HG03469 (cell line): ENCODE measurements around the gene SUOX.
"Not testable (repeated sequence)": the region's sequence is repeated elsewhere in the genome, so short reads cannot be mapped to it uniquely, and the experiment has no call there.

Experiments
- ATAC-seq: cut with Tn5 transposase; IDR thresholded peaks from one replicate; pipeline ENCODE4 v1.9.1; 2021; ENCODE audit warnings: mild to moderate bottlenecking, moderate library complexity, moderate number of reproducible peaks; ENCODE audit not compliant: unreplicated experiment

SUOX gene

DNA sequence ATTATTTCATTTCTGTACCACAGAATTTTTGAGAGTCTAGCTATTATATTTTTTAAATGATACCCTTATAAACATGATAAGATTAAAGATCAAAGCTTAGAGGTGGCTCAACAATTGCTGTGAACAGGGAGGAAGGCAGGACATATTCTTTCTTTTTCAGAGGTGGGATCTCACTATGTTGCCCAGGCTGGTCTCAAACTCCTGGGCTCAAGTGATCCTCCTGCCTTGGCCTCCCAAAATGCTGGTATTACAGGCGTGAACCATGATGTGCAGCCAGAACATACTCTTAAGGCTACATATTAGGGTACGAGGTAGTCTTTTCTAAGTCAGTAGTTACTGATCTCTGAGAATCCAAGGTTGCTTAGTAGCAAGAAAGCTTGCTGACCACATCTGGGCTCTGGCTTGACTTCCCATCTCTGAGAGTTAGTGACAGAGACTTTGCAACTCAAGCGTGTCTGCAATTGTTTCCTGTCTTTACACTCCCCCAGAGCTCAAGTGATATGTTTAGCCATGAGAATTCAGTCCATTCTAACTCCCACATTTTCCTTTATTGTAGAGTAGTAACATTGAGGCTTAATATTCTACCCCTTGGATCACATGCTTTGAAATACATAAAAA lies 14.6 kb upstream of the SUOX start:
- ATAC-seq = peak; percentile 87

DNA sequence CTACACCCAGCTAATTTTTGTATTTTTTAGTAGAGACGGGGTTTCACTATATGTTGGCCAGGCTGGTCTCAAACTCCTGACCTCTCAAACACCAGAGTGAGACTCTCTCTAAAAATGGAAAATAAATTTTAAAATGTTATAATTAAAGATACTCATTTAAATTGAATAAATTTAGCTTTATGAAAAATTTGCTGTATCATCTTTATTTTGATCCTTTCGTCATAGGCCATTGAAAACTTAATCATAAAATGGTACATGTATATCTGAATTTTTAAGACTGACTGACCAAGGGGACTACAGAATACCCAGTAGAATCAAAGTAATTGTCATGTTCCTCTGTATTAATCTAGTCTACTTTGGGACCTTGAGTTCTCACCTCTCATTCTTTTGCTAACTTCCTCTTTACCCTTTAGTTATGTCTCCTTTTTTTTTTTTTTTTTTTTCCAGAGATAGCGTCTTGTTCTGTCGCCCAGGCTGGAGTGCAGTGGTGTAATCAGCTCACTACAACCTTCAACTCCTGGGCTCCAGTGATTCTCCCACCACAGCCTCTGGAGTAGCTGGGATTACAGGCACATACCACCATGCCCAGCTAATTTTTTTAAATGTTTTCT lies 13.7 kb upstream of the SUOX start:
- no peak for ATAC-seq

DNA sequence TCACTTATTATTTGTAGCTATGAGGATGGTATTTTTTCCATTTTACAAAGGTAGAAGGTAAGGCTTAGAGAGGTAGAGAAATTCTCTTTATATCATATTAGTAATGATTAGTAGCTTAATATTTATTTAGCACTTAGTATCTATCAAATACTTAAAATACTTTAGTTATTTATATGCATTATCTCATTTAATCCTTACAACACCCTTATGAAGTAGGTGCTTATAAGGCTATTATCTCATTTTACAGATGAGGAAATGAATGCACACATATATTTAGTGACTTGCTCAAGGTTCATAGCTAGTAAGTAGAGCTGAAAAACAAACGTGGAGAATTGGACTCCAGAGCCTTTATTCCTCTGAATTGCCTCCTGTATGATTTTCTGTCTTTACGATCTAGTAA lies 12.2 kb upstream of the SUOX start:
- no peak for ATAC-seq

DNA sequence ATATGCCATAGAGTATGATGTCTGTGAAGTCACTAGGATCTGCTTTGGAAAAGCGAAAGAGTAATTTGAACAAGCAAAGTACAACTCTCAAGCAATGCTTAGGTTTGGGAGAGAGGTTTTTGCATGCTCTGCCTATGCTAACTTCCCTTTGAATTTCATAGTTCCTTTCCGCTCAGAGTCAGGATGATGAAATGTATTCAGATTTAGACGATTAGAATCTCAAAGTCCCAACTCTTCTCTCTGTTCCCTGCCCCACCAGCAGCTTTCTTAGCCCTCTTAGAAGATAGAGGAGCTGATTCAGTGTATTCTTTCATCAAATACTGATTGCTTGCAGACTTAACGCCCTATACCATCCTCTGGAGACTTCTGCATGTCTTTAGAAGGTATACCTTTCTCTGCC lies 11.7 kb upstream of the SUOX start:
- ATAC-seq = no peak

DNA sequence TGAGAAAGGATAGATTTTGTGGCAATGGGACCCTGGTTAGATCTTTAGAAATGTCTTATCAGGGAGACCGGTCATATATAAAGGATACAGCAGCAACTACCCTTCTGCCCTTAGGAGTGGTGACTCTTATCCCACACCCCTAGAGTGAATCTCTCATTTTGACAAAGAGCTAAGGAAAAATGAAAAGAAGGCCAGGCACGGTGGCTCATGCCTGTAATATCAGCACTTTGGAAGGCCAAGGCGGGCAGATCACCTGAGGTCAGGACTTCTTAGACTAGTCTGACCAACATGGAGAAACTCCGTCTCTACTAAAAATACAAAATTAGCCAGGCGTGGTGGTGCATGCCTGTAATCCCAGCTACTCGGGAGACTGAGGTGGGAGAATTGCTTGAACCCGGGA lies 11.1 kb upstream of the SUOX start:
- not testable (repeated sequence) for ATAC-seq

DNA sequence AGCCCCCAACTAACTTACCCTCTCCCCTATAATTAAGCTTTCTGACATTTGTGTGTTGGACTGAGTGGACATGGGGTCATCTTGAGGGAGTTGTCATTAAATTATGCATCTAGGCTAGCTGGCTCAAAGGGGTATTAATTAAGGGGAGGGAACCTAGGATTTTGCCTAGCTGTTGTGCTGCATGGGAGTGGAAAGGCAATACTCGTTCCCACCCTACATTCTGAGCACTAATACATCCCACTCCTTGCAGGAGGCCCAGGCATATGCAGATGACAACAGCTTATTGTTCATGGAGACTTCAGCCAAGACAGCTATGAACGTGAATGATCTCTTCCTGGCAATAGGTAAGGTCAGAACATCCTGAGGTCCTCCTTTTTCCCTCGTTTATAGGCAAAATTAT lies 6.0 kb upstream of the SUOX start:
- ATAC-seq = no peak

DNA sequence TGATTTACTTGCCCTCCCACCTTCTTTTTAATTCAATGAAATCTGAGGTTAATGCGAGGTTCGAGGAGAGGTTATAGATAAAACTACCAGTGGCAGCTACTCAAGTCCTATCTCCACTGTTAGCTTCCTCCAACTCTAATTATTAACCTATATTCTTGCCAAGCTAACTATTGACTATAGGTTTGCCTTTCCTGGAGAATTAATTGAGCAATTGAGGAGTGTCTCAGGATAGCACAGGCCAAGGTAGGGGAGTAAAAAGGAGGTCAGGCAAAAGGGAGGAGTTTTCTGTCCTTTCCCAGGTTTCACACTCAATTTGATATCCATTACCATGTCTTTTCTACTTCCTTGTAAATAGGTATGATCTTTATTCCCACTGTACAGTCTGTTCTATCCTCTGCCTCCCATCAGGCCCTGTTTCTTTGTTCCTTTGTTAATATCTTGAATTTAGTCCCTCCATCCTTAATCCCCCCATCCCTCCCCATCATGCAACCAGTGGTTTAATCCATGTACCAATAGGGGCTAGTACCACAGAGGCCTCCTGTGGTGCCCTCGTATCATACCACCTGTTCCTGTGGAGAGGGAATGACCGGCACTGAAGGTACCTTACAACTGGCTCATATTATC lies 3.7 kb upstream of the SUOX start:
- ATAC-seq = no peak

DNA sequence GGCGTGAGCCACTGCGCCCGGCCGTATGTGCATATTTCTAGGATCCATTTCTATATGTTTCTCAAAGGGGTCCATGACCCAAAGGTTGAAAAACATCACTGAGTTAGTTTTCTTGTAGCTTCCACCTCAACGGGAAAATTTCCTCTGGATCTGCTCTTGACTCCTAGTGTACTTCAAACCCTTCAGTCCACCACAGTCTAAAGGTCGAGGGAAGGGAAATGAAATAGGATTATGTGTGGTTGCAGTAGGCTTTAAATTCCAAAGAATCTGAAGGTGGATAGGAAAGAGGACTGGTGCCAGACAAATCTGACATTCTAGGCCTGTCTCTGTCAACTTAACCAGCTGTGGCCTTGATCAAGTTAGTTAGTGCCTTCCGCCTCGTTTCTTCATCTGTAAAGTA lies 1.7 kb upstream of the SUOX start:
- ATAC-seq = no peak

DNA sequence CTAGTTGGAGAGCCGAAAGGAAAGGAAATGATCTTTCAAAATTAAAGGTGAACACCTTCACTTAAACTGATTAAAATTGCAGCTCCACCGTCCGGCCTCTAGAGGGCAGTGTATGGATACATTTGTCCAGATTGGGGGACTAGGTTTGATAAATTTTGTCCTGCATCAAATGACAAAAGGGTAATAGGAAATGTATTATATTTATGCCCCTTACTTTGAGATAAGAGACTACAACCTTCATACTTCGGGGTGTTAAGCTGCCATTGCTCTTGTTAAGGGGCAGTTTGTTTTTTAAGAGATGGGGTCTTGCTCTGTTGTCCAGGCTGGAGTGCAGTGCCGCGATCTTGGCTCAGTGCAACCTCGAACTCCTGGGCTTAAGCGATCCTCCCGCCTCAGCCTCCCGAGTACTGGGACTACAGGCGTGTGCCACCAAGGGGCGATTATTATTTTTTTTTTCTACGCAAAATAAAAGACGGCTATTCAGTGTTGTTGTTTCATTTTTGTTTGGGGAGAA lies 818 bp upstream of the SUOX start:
- ATAC-seq = no peak

DNA sequence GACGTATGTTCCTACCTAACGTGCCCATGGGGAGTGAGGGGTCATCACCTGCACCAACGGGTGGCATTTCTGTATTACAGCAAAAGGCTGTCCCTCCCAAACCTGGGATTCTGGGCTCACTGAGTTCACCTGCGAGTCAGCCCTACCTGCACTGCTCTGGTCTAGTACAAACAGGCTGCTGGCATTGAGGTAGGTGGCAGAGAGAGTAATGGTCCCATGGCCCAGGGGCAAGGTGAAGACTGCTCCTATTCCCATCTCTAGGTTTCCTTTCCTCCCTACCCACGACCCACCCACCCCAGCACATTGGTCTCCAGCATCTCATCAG lies 421 bp downstream of the SUOX start:
- ATAC-seq = no peak

DNA sequence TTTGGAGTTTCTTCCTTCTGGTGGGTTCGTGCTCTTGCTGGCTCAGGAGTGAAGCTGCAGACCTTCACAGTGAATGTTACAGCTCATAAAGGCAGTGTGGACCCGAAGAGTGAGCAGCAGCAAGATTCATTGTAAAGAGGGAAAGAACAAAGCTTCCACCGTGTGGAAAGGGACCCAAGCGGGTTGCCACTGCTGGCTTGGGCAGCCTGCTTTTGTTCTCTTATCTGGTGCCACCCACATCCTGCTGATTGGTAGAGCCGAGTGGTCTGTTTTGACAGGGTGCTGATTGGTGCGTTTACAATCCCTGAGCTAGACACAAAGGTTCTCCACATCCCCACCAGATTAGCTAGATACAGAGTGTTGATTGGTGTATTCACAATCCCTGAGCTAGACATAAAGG lies 2.4 kb downstream of the SUOX start:
- ATAC-seq = not testable (repeated sequence)

DNA sequence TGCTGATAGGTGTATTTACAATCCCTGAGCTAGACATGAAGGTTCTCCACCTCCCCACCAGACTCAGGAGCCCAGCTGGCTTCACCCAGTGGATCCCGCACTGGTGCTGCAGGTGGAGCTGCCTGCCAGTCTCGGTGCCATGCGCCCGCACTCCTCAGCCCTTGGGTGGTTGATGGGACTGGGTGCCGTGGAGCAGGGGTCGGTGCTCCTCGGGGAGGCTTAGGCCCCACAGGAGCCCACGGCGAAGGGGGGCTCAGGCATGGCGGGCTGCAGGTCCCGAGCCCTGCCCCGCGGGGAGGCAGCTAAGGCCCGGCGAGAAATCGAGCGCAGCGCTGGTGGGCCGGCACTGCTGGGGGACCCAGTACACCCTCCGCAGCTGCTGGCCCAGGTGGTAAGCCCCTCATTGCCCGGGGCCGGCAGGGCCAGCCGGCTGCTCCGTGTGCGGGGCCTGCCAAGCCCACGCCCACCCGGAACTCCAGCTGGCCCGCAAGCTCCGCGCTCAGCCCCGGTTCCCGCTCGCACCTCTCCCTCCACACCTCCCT lies 3.0 kb downstream of the SUOX start:
- ATAC-seq = not testable (repeated sequence)

DNA sequence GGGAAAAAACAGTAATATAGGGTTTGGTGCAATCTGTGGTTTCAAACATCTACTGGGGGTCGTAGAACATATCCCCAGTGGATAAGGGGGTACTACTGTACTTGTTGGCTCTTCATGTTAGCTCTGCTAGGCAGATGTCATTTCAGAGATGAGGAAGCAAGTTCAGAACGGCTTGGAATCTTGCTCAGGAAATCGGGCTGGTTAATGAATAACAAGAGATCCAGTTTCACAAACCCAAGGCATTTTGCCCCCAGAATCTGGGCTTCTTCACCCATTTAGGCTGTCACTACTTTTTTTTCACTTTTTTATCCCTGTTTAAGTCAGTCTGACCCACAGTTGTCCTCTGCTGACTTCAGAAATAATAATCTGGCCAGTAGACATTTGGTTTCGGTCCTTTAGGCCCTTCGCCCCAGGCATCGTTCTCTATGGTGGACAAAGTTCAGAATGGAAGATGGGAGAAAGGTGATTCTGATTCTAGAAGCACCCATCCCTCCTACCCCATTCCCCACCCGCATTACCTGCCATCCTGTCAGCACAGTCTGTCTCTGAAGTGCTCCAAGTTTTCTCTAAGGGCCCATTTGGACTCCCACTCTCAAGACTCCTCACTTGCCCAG lies 4.5 kb downstream of the SUOX start:
- ATAC-seq = no peak

DNA sequence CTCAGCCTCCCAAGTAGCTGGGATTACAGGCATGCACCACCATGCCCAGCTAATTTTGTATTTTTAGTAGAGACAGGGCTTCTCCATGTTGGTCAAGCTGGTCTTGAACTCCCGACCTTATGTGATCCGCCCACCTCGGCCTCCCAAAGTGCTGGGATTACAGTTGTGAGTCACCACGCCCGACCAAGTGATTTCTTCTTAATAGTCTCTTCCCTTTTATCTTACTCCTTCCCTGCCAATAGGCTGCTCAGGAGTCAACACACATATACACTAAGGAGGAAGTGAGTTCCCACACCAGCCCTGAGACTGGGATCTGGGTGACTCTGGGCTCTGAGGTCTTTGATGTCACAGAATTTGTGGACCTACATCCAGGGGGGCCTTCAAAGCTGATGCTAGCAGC lies 6.3 kb downstream of the SUOX start:
- ATAC-seq = not testable (repeated sequence)

DNA sequence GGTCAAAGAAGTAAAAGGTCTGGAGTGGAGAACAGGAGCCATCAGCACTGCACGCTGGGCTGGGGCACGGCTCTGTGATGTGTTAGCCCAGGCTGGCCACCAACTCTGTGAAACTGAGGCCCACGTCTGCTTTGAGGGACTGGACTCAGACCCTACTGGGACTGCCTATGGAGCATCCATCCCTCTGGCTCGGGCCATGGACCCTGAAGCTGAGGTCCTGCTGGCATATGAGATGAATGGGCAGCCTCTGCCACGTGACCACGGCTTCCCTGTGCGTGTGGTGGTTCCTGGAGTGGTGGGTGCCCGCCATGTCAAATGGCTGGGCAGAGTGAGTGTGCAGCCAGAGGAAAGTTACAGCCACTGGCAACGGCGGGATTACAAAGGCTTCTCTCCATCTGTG lies 7.1 kb downstream of the SUOX start:
- ATAC-seq = no peak

DNA sequence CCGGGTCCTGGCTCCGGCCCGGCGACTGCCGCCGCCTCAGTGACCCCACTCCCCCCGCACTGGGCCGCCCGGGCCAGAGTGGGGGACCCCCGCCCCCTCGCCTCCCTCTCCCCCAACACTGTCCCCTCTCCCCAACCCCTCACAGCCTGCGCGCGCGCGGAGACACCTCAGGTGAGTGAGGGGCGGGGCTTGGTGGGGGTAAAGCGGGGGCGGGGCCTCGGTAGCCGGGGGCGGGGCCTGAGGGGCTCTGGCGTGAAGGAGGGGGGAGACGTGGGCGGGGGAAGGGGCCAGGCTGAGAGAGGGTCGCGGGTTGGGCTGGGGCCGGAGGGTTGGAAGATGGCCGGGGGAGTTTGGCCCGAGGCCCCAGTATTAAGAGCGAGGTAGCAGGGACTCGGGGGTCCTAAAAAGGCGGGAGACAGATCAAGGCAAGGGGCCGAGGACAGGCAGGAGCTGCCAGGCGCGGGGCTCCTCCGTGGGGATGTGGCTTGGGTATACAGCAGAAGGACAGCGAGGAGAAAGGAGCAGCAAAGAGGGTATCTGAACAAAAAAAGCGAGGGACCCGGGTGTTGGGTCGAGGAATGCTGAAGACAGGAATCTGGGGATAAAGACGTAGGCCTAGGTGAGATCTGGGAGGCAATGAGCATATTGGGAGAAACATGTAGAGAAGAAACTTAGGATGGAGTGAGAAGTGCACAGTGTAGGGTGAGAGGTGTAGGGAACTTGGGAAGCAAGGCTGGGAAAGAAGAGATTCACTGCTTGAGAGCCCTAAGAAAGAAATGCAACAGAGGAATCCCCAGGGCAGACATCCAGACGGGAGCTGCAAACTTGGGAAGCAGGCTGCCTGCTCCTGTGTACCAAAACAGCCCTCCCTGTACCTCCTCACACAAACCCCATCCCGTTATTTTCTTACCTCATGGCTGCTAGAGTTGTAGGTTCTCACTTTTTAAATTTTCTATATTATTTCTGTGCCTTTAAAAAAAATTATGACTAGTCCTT lies 10.8 kb downstream of the SUOX start:
- no peak for ATAC-seq

DNA sequence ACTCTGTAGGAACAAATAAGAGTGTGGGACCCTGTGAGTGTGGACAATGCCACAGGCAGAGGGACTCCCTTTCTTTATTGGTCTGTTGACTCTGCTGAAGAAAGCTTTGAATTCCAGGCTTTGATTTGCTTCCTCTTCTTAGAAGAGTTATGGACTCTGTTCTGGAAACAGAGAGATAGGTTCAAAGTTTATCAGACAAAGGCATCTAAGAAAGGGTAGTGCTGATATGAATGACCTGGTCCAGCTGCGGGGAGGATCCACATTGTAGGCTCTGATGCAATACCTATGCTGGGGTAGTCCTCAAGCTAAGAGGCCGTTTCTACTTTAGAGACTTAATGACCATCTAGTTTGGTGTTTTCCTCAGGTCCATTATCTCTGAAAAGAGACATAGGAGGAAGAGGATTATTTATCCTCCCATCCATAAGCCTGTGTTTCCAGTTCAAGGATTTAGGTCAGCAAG lies 13.1 kb downstream of the SUOX start:
- ATAC-seq = no peak

DNA sequence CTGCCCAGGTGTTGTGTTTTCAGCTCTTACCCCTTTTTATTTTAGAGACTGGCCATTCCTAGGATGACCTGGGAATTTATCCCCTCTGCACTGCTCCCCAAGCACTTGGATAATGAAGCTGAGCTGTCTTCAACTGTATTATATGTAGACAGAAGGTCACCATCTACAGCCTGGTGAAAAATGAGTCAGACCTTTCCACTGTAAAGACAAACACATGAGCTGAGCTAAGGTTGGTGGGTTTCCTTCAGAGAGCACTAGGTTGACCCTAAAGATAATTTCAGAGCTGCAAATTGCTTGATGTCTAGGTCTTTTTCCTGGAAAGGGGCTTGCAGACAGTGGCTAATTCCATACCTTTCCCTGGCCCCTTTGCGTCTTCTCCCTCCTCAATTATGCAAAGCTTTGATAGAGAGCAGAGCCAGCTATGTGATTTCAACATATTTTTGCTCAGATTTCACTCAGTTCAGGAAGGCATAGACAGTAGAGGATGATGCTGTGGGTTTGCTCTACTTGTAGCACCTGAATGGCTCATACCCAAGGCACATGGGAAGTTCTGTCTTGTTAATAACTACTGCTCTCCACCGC lies 14.5 kb downstream of the SUOX start:
- ATAC-seq = no peak

DNA sequence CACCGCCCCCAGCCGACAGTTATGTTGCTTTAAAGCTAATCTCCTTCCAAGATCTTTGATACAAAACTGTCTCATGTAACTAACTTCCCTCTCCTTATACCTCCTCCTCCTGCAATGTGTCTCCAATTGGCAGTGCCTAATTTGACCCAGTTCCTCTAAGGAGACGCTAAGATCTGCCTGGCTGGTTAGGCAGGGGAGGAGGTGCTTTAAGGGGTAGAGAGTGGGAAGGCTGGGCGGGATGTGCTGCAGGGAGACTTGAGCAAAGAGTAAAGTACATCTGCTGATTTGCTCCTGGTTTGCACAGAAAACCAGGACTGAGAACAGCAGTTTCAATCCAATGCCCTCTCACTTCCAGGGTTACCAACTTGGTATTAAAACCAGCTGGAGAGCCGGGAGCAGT lies 16.4 kb downstream of the SUOX start:
- ATAC-seq = no peak

DNA sequence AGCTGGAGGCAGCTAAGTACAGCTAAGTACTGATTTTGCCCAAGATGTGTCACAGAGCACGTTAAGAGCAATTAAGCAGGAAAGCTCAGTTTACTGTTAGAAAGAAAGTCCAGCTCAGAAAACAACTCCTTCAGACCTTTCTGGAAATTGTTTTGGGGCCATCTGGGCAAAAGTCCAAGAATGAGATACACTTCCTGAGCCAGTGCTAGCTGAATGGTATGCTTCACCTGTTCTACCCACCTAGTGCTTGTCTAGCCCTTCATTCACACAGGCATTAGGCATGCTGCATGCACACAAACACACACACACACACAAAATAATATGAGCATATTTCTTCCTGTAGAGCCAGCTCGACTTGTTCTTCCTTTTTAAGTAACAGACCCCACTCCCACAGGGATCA lies 17.1 kb downstream of the SUOX start:
- ATAC-seq = no peak
